Stimulated activated CD4-positive, alpha-beta T cell treated with anti-CD3 and anti-CD28 coated beads, TNF-alpha, amount 100 ng/mL, for 4 hours (primary cell): ENCODE measurements around the gene RO60.

Source experiments
- DNase-seq, 3 experiments: peaks; one replicate each; pipeline ENCODE4 v3.0.0-alpha.2; 2020; ENCODE audit warnings: low read depth in 3 of 3

Gene RO60

DNA sequence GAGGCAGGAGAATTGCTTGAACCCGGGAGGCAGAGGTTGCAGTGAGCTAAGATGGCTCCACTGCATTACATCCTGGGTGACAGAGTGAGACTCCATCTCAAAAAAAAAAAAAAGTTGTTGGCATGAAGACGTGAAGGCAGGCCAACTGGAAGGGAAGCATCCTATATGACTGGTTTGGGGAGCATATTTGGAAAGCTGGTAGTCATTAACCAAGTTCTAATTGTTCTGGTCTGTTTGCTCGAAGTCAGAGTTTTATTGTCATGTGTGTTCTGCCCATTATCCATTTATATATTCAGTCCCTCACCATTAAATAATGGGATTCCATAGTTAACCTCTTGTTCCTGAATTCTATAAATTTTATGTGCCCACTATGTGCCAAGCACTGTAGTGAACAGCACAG is 49.1 kb downstream of the RO60 start:
- no peak for DNase-seq
